Erythroblast (primary cell): ENCODE data around the gene TAF1.
"Not testable (repeated sequence)": the region's sequence is repeated elsewhere in the genome, so short reads cannot be mapped to it uniquely, and the experiment has no call there.

Experiments
- GATA1 ChIP-seq: IDR thresholded peaks from 2 replicates; pipeline ENCODE4 v1.6.1; 2011; ENCODE audit warnings: low read depth, mild to moderate bottlenecking, control low read depth, low read length, moderate library complexity
- POLR2A ChIP-seq: IDR thresholded peaks from 2 replicates; pipeline ENCODE4 v1.6.1; 2011; ENCODE audit warnings: mild to moderate bottlenecking, low read length

GRCh38 chrX:71416260-71416659 lies 50.1 kb downstream of the TAF1 start:
- TF ChIP-seq POLR2A, GATA1: not testable (repeated sequence)
